ENCODE measurements around the gene SLC29A4. TPM values are rescaled to one million over a fixed set of nuclear protein-coding genes. Genes with fewer than 3 reads are reported as not detected.

The SLC29A4 gene
- total RNA-seq, 1 donor from 2014 or later = 9.7 TPM

- Mint-ChIP-seq H3K4me3 (ENCODE audit: unreplicated experiment) (no peak overlapping the region), H3K27me3 (ENCODE audit: low read depth) (no peaks in the 10 kb centered on the region), H3K4me1 (ENCODE audit: low read depth) (no peaks in the 10 kb centered on the region), H3K27ac (ENCODE audit: unreplicated experiment) (no peak overlapping the region), H3K36me3 (ENCODE audit: low read depth) (peaks cover 4% of the 10 kb centered on the region), H3K9me3 (ENCODE audit: low read depth) (peaks cover 3% of the 10 kb centered on the region)
- DNase-seq (ENCODE audit: low spot score) = no peak
- TF ChIP-seq CTCF (IDR thresholded peaks at IDR 0.05) = no peak
Measured at GRCh38 chr7:5296015-5296610, 13.4 kb downstream of the SLC29A4 start.

- H3K4me3 Mint-ChIP-seq (ENCODE audit: unreplicated experiment) = no peak overlapping the region
- TF ChIP-seq CTCF (IDR thresholded peaks at IDR 0.05) = no peak
- H3K36me3 Mint-ChIP-seq (ENCODE audit: low read depth) = peaks cover 4% of the 10 kb centered on the region
- no peaks in the 10 kb centered on the region for H3K27me3 Mint-ChIP-seq (ENCODE audit: low read depth)
- no peaks in the 10 kb centered on the region for H3K4me1 Mint-ChIP-seq (ENCODE audit: low read depth)
- H3K9me3 Mint-ChIP-seq (ENCODE audit: low read depth) = peaks cover 3% of the 10 kb centered on the region
- no peak overlapping the region for H3K27ac Mint-ChIP-seq (ENCODE audit: unreplicated experiment)
- DNase-seq (ENCODE audit: low spot score) = no peak
Measured at GRCh38 chr7:5296611-5297226, 14.0 kb downstream of the SLC29A4 start.

- H3K4me3 Mint-ChIP-seq (ENCODE audit: unreplicated experiment) = no peak overlapping the region
- DNase-seq (ENCODE audit: low spot score) = no peak
- no peaks in the 10 kb centered on the region for H3K4me1 Mint-ChIP-seq (ENCODE audit: low read depth)
- no peaks in the 10 kb centered on the region for H3K9me3 Mint-ChIP-seq (ENCODE audit: low read depth)
- no peak for TF ChIP-seq CTCF (IDR thresholded peaks at IDR 0.05)
- H3K36me3 Mint-ChIP-seq (ENCODE audit: low read depth) = no peaks in the 10 kb centered on the region
- no peak overlapping the region for H3K27ac Mint-ChIP-seq (ENCODE audit: unreplicated experiment)
- no peaks in the 10 kb centered on the region for H3K27me3 Mint-ChIP-seq (ENCODE audit: low read depth)
Measured at GRCh38 chr7:5300366-5300765, 17.6 kb downstream of the SLC29A4 start.

- no peak overlapping the region for H3K4me3 Mint-ChIP-seq (ENCODE audit: unreplicated experiment)
- no peaks in the 10 kb centered on the region for H3K36me3 Mint-ChIP-seq (ENCODE audit: low read depth)
- H3K4me1 Mint-ChIP-seq (ENCODE audit: low read depth) = no peaks in the 10 kb centered on the region
- H3K27me3 Mint-ChIP-seq (ENCODE audit: low read depth) = no peaks in the 10 kb centered on the region
- peak; percentile 15 for TF ChIP-seq CTCF (IDR thresholded peaks at IDR 0.05)
- DNase-seq (ENCODE audit: low spot score) = no peak
- no peaks in the 10 kb centered on the region for H3K9me3 Mint-ChIP-seq (ENCODE audit: low read depth)
- no peak overlapping the region for H3K27ac Mint-ChIP-seq (ENCODE audit: unreplicated experiment)
Measured at GRCh38 chr7:5302577-5302976, 19.8 kb downstream of the SLC29A4 start.

- H3K27me3 Mint-ChIP-seq (ENCODE audit: low read depth) = no peaks in the 10 kb centered on the region
- H3K36me3 Mint-ChIP-seq (ENCODE audit: low read depth) = peaks cover 2% of the 10 kb centered on the region
- no peak for TF ChIP-seq CTCF (IDR thresholded peaks at IDR 0.05)
- no peaks in the 10 kb centered on the region for H3K4me1 Mint-ChIP-seq (ENCODE audit: low read depth)
- H3K27ac Mint-ChIP-seq (ENCODE audit: unreplicated experiment) = peak overlapping the region; percentile 41
- no peak overlapping the region for H3K4me3 Mint-ChIP-seq (ENCODE audit: unreplicated experiment)
- DNase-seq (ENCODE audit: low spot score) = no peak
- no peaks in the 10 kb centered on the region for H3K9me3 Mint-ChIP-seq (ENCODE audit: low read depth)
Measured at GRCh38 chr7:5303061-5303460, 20.3 kb downstream of the SLC29A4 start.

Measured in chondrocyte (in vitro differentiated cells).